Fibroblast of pulmonary artery (primary cell): ENCODE results near the gene BBOF1.

ENCODE experiments used
- DNase-seq: peaks from one replicate; pipeline ENCODE4 v3.0.0-alpha.2; 2010; ENCODE audit warnings: low read depth
- H3K4me3 ChIP-seq: replicated peaks from 2 replicates; pipeline ENCODE4 v1.5.1; 2011; ENCODE audit warnings: low read depth, mild to moderate bottlenecking, control low read depth, low read length, moderate library complexity
- TF ChIP-seq, protein P1 (sequence below): IDR thresholded peaks from 2 replicates; pipeline ENCODE4 v1.5.1; 2011; ENCODE audit warnings: mild to moderate bottlenecking, control low read depth, low read length, inconsistent platforms; ENCODE audit errors: missing control alignments

BBOF1 gene

DNA sequence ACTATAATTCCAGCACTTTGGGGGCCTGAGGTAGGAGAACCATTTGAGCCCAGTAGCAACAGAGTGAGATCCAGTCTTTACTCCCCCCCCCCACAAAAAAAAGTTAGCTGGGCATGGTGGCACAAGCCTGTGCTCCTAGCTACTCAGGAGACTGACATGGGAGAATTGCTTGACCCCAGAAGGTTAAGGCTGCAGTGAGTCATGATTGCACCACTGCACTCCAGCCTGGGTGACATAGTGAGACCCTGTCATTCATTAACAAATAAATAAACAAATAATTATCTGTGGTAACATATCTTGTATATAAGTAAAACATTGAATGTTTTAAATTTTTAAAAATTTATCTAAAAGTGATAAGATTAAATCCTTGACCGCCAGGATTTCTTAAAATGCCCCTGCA, 4.8 kb upstream of the BBOF1 start:
- no peak overlapping the region for H3K4me3 ChIP-seq
- peak; percentile 8 for DNase-seq
- TF ChIP-seq, protein P1, sequence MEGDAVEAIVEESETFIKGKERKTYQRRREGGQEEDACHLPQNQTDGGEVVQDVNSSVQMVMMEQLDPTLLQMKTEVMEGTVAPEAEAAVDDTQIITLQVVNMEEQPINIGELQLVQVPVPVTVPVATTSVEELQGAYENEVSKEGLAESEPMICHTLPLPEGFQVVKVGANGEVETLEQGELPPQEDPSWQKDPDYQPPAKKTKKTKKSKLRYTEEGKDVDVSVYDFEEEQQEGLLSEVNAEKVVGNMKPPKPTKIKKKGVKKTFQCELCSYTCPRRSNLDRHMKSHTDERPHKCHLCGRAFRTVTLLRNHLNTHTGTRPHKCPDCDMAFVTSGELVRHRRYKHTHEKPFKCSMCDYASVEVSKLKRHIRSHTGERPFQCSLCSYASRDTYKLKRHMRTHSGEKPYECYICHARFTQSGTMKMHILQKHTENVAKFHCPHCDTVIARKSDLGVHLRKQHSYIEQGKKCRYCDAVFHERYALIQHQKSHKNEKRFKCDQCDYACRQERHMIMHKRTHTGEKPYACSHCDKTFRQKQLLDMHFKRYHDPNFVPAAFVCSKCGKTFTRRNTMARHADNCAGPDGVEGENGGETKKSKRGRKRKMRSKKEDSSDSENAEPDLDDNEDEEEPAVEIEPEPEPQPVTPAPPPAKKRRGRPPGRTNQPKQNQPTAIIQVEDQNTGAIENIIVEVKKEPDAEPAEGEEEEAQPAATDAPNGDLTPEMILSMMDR: no peak

GRCh38 chr14:74015176-74015575, 4.0 kb upstream of the BBOF1 start:
- DNase-seq: no peak
- TF ChIP-seq, protein P1: no peak

GRCh38 chr14:74015963-74016362, 3.2 kb upstream of the BBOF1 start:
- DNase-seq: peak; percentile 21
- TF ChIP-seq, protein P1: no peak
- H3K4me3 ChIP-seq: no peak overlapping the region

More at GRCh38 chr14:74015176-74015575, 4.0 kb upstream of the BBOF1 start:
- no peak overlapping the region for H3K4me3 ChIP-seq

DNA sequence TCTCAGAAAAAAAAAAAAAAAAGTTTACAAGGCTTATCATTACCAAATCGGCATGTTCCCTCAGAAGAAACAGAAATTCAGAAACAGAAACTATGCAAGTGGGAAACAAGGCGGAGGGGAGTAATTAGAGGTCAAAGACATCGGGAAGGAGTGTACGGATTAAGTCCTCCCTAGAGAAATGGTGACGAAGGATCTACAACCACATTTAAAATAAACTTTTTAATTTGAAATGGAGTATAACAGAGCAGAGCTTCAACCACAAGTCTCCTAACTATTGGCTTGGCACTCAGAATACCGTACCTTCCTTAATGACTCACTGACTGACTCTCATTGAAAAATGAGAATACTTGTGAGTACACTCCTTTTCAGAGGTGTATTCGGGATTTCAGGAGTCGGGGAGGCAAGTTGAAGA, 969 bp upstream of the BBOF1 start:
- TF ChIP-seq, protein P1: no peak
- H3K4me3 ChIP-seq: peak overlapping the region; percentile 91
- peak; percentile 62 for DNase-seq

DNA sequence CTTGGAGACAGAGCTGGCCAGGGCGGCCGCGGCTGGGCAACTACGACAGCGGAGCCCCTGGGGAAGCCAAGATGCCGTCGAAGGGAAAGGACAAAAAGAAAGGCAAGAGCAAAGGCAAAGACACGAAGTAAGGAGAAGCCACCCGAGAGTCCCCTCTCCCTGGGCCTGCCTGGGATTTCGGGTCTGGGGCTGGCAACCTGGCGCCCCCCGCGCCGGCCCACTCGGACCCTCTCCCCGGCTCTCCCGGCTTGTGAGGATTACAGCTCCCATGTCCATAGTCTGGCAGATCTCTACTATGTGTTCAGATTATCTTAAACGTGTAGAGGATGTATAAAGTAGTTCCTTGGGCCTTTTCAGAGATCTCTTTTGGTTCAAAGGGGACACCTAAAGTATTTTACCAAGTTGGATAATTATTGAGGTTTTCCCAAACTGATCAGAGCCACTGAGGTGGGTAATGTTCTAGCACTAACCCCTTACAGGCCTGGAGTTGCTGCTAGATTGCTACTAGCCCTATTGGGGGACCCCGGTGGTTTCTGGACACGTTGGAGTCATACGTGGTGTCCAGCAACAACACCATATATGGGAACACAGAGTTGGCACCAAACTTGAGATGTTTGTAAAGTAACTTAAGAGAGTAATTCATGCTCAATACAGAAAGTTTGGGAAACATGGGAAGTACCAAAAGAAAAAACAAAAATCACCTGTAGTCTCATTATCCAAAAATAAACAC, 424 bp downstream of the BBOF1 start:
- peak overlapping the region; percentile 91 for H3K4me3 ChIP-seq
- TF ChIP-seq, protein P1: no peak
- DNase-seq: peak; percentile 81

- no peak overlapping the region for H3K4me3 ChIP-seq
- TF ChIP-seq, protein P1: no peak
- DNase-seq: no peak
These were observed 3.2 kb downstream of the BBOF1 start for GRCh38 chr14:74022346-74022745.

DNA sequence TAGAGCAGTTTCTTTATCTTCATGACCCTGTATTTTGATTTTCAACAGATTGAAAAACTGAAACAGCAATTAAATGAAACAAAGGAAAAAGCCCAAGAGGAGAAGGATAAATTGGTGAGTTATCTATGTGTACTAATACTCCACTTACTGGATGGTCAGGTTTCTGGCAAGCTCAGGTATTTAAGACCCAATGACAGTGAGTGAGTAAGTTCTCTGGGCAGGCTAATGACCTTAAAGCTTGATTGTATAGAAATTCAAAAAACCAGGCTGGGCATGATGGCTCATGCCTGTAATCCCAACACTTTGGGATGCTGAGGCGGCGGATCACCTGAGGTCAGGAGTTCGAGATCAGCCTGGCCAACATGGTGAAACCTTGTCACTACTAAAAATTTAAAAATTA, 10.0 kb downstream of the BBOF1 start:
- H3K4me3 ChIP-seq: no peak overlapping the region
- DNase-seq: no peak
- TF ChIP-seq, protein P1: no peak
